A673 (cell line): ENCODE data around the gene PLP2. TPM values are rescaled to one million over a fixed set of nuclear protein-coding genes. Genes with fewer than 3 reads are reported as not detected.
A peak's percentile ranks its signal among the peaks of the same experiment; 100 is the strongest.

Experiments
- BruUV-seq: library from RNA; stranded (reverse); fragments of 400-500 nt; replicated peaks from 2 replicates; lab custom pipeline; 2021; lab: Mats Ljungman, UMichigan
- CTCF ChIA-PET: fragments of 300-600 bp; sonication (Branson Sonifier 250); formaldehyde crosslinking; loops from one replicate; lab custom pipeline; 2022; ENCODE audit warnings: antibody characterized with exemption; lab: Charles Lee
- POLR2A ChIA-PET: fragments of 300-600 bp; sonication (Branson Sonifier 250); formaldehyde crosslinking; loops from one replicate; lab custom pipeline; 2022; ENCODE audit warnings: antibody characterized with exemption; ENCODE audit not compliant: low non-redundant PET; lab: Charles Lee
- DNase-seq: peaks from one replicate; pipeline ENCODE4 v3.0.0-alpha.2; 2015; ENCODE audit warnings: low spot score
- H3K27ac ChIP-seq: fragments of 200-600 bp; sonication (generic); 2 replicates; pipeline ENCODE4 v1.5.1; 2016; ENCODE audit warnings: mixed run types, low read depth, mild to moderate bottlenecking, mixed read lengths, antibody characterized with exemption, low read length; ENCODE audit not compliant: poor library complexity, severe bottlenecking
- H3K27me3 ChIP-seq: fragments of 200-600 bp; sonication (generic); replicated peaks from 2 replicates; pipeline ENCODE4 v1.6.1; 2017; ENCODE audit warnings: mixed run types, low read depth, mild to moderate bottlenecking, mixed read lengths, antibody characterized with exemption, low read length; ENCODE audit not compliant: insufficient read depth, poor library complexity
- H3K36me3 ChIP-seq: fragments of 200-600 bp; sonication (generic); 2 replicates; pipeline ENCODE4 v1.6.1; 2016; ENCODE audit warnings: mixed run types, mild to moderate bottlenecking, mixed read lengths, antibody characterized with exemption, low read length; ENCODE audit not compliant: insufficient read depth, poor library complexity, severe bottlenecking
- H3K4me1 ChIP-seq: fragments of 200-600 bp; sonication (generic); 2 replicates; pipeline ENCODE4 v1.6.1; 2017; ENCODE audit warnings: mixed run types, mild to moderate bottlenecking, mixed read lengths, antibody characterized with exemption, low read length; ENCODE audit not compliant: insufficient read depth, poor library complexity, severe bottlenecking
- H3K4me3 ChIP-seq: fragments of 200-600 bp; sonication (generic); 2 replicates; pipeline ENCODE4 v1.5.1; 2016; ENCODE audit warnings: low read depth, mixed run types, mild to moderate bottlenecking, mixed read lengths, low read length; ENCODE audit not compliant: poor library complexity, severe bottlenecking
- H3K9me3 ChIP-seq: fragments of 200-600 bp; sonication (generic); 2 replicates; pipeline ENCODE4 v1.6.1; 2016; ENCODE audit warnings: mixed run types, low read depth, mild to moderate bottlenecking, mixed read lengths, antibody characterized with exemption, low read length; ENCODE audit not compliant: poor library complexity, severe bottlenecking
- CTCF ChIP-seq: fragments of 300-800, 200-600 bp; sonication (generic); conservative IDR thresholded peaks from 2 replicates; pipeline ENCODE4 v1.5.1; 2017; ENCODE audit warnings: low read depth, mild to moderate bottlenecking, antibody characterized with exemption, low read length, moderate library complexity, mixed read lengths
- EZH2 ChIP-seq: fragments of 200-600 bp; sonication (generic); IDR thresholded peaks from 2 replicates; pipeline ENCODE4 v1.6.1; 2017; ENCODE audit warnings: borderline replicate concordance, low read depth, mild to moderate bottlenecking, mixed read lengths, antibody characterized with exemption, low read length; ENCODE audit not compliant: poor library complexity, severe bottlenecking
- intact Hi-C: fragments of 100-400 bp; cut with micrococcal nuclease; formaldehyde crosslinking; loops from one replicate; pipeline ENCODE4 v1.10.0; 2022; ENCODE audit not compliant: unreplicated experiment
- total RNA-seq: library from RNA; stranded (reverse); gene quantifications from 2 replicates; pipeline ENCODE4 v1.2.3, GENCODE V29; 2021

PLP2 gene
- total RNA-seq, 1 experiment from 2014 or later: 87.5 TPM

GRCh38 chrX:49197543-49198087 lies 25.9 kb downstream of the PLP2 start:
- Histone ChIP-seq H3K36me3 (no peaks in the 10 kb centered on the region), H3K27me3 (no peaks in the 10 kb centered on the region), H3K4me1 (peaks cover 4% of the 10 kb centered on the region), H3K4me3 (no peak overlapping the region), H3K27ac (no peak overlapping the region), H3K9me3 (no peaks in the 10 kb centered on the region)
- intact Hi-C loops: no loop called here
- ChIA-PET POLR2A (no interaction called here), CTCF (no interaction called here)
- no TSS peak for BruUV-seq
- TF ChIP-seq EZH2: no peak
- no peak for TF ChIP-seq CTCF
- DNase-seq: no peak

- no peak overlapping the region for H3K27ac ChIP-seq
- CTCF ChIA-PET: no interaction called here
- H3K27me3 ChIP-seq: no peaks in the 10 kb centered on the region
- intact Hi-C loops: no loop called here
- POLR2A ChIA-PET: no interaction called here
- H3K36me3 ChIP-seq: no peaks in the 10 kb centered on the region
- no TSS peak for BruUV-seq
- TF ChIP-seq EZH2 (no peak), CTCF (no peak)
- H3K4me1 ChIP-seq: peaks cover 4% of the 10 kb centered on the region
- H3K4me3 ChIP-seq: peak overlapping the region; percentile 56
- DNase-seq: no peak
- no peaks in the 10 kb centered on the region for H3K9me3 ChIP-seq
These were observed 27.0 kb downstream of the PLP2 start for GRCh38 chrX:49198540-49199314.

- Histone ChIP-seq H3K36me3 (no peaks in the 10 kb centered on the region), H3K4me1 (peaks cover 4% of the 10 kb centered on the region), H3K4me3 (peak overlapping the region; percentile 56), H3K27me3 (no peaks in the 10 kb centered on the region), H3K9me3 (no peaks in the 10 kb centered on the region), H3K27ac (no peak overlapping the region)
- POLR2A ChIA-PET: no interaction called here
- no peak for DNase-seq
- intact Hi-C loops: no loop called here
- no peak for TF ChIP-seq EZH2
- no peak for TF ChIP-seq CTCF
- no TSS peak for BruUV-seq
- CTCF ChIA-PET: no interaction called here
These were observed 27.6 kb downstream of the PLP2 start for GRCh38 chrX:49199315-49199595.
